K562 (cell line): ENCODE measurements around the gene ITPRIPL2. TPM values are rescaled to one million over a fixed set of nuclear protein-coding genes. Genes with fewer than 3 reads are reported as not detected.

ENCODE experiments used
- ADNP ChIP-seq: fragments of 200-800 bp; sonication (Bioruptor generic); IDR thresholded peaks from 2 replicates; pipeline ENCODE4 v1.6.1; 2016; ENCODE audit warnings: missing genetic modification characterization, missing compliant biosample characterization
- BCL6 ChIP-seq: fragments of 250-450 bp; sonication (Bioruptor Pico); IDR thresholded peaks from 2 replicates; pipeline ENCODE4 v1.4.0; 2020
- BCLAF1 ChIP-seq, 2 experiments: fragments of 450-650 bp in 1 of 2; IDR thresholded peaks; 2 replicates each; pipeline ENCODE4 v1.6.1; 2011 to 2017; ENCODE audit warnings: low read depth in 2 of 2, antibody characterized with exemption in 1 of 2, borderline replicate concordance in 1 of 2, low read length in 1 of 2, mild to moderate bottlenecking in 1 of 2, mixed read lengths in 1 of 2; ENCODE audit not compliant: control insufficient read depth in 1 of 2
- BRD9 ChIP-seq: fragments of 450-650 bp; IDR thresholded peaks from 2 replicates; pipeline ENCODE4 v1.6.1; 2018; ENCODE audit warnings: low read depth; ENCODE audit not compliant: partially characterized antibody
- FOS ChIP-seq: IDR thresholded peaks from 3 replicates; pipeline ENCODE4 v1.6.1; 2011; ENCODE audit not compliant: insufficient read length; ENCODE audit errors: extremely low read depth
- POLR2AphosphoS5 ChIP-seq: IDR thresholded peaks from 2 replicates; pipeline ENCODE4 v1.6.1; 2011; ENCODE audit warnings: mild to moderate bottlenecking, low read depth, low read length, moderate library complexity; ENCODE audit not compliant: control insufficient read depth, insufficient read depth
- PRDM10 ChIP-seq: fragments of 450-650 bp; IDR thresholded peaks from 2 replicates; pipeline ENCODE4 v1.6.1; 2018; ENCODE audit not compliant: partially characterized antibody
- SLC30A9 ChIP-seq: fragments of 250-450 bp; sonication (Bioruptor Pico); IDR thresholded peaks from 2 replicates; pipeline ENCODE4 v1.8.0; 2022; ENCODE audit warnings: mild to moderate bottlenecking, moderate library complexity
- STAT6 ChIP-seq: sonication (generic); formaldehyde crosslinking; IDR thresholded peaks from 2 replicates; pipeline ENCODE4 v1.8.1; 2023; ENCODE audit warnings: mild to moderate bottlenecking, missing genetic modification reagents
- UBTF ChIP-seq, 2 experiments: IDR thresholded peaks; 2 replicates each; pipeline ENCODE4 v1.6.1; 2012; ENCODE audit warnings: improper control_type of control experiment in 2 of 2, low read depth in 2 of 2, low read length in 2 of 2, borderline replicate concordance in 1 of 2
- ZNF134 ChIP-seq: fragments of 250-450 bp; sonication (Bioruptor Pico); conservative IDR thresholded peaks from 2 replicates; pipeline ENCODE4 v1.4.0; 2020
- ZNF347 ChIP-seq: fragments of 450-650 bp; formaldehyde crosslinking; IDR thresholded peaks from 2 replicates; pipeline ENCODE4 v1.4.0; 2020; ENCODE audit warnings: low read depth, mild to moderate bottlenecking, moderate library complexity
- ZNF764 ChIP-seq: fragments of 250-450 bp; sonication (Bioruptor Pico); IDR thresholded peaks from 2 replicates; pipeline ENCODE4 v1.4.0; 2020; ENCODE audit warnings: low read depth, mild to moderate bottlenecking, moderate library complexity
- ZNF77 ChIP-seq: fragments of 250-450 bp; sonication (Bioruptor Pico); IDR thresholded peaks from 2 replicates; pipeline ENCODE4 v1.5.0; 2020
- polyA plus RNA-seq, 8 experiments: library from polyadenylated mRNA; depleted of rRNA in 4 of 8; stranded (reverse) in 5 of 8; unstranded in 3 of 8; fragments of >200 nt; fragmentation: Nextera tagmentation in 2 of 8; fragmentation: Illumina TruSeq in 1 of 8; extraction: Ambion mirVana in 2 of 8; extraction: Trizol in 1 of 8; gene quantifications; 2 replicates each; pipeline versions ENCODE4 v1.2.1 to v1.2.3, GENCODE V29; 2011 to 2014; ENCODE audit warnings: inconsistent platforms in 1 of 8, missing spikeins in 1 of 8
- total RNA-seq, 7 experiments: library from RNA; depleted of rRNA in 6 of 7; stranded (reverse); fragments of >200 nt in 6 of 7; fragmentation: Illumina TruSeq in 2 of 7; extraction: Trizol in 2 of 7; gene quantifications; 2 replicates each; pipeline versions ENCODE4 v1.2.1 to v1.2.3, GENCODE V29; 2011 to 2021; ENCODE audit warnings: low replicate concordance in 1 of 7

ITPRIPL2 gene
- total and polyA plus RNA-seq, 9 of the 15 experiments (the other 6 are each of a cell fraction or from before 2014, with no cell fraction given), result 0.04 to 2.2 (median 0.58) TPM

- no peak for TF ChIP-seq ZNF134 (CRISPR knock-in tag)
- no peak for TF ChIP-seq BCLAF1 (IDR thresholded peaks at IDR 0.05; ENCODE audit: borderline replicate concordance in 1 of 2, control insufficient read depth in 1 of 2, low read depth in 2 of 2, low read length in 1 of 2)
- no peak for TF ChIP-seq FOS
- peak; percentile 64; the same call in 1 of the 2 replicates for TF ChIP-seq STAT6 (CRISPR knock-in tag)
- no peak for TF ChIP-seq POLR2AphosphoS5
- TF ChIP-seq PRDM10, result no peak
- no peak for TF ChIP-seq BRD9
- TF ChIP-seq ADNP, result no peak; the same call in 1 of the 2 replicates
- TF ChIP-seq BCL6 (CRISPR knock-in tag), result no peak
- no peak for TF ChIP-seq ZNF764 (CRISPR knock-in tag)
- no peak for TF ChIP-seq ZNF347 (CRISPR knock-in tag)
- TF ChIP-seq UBTF (IDR thresholded peaks at IDR 0.05; ENCODE audit: borderline replicate concordance in 1 of 2, low read depth in 2 of 2, low read length in 2 of 2), result 0 out of 4 replicates have a peak, but pooled peaks of 1 of the 2 experiments have one; percentile 45
- no peak for TF ChIP-seq SLC30A9 (CRISPR knock-in tag)
- no peak for TF ChIP-seq ZNF77 (CRISPR knock-in tag)
Measured at GRCh38 chr16:19086322-19087199, 27.2 kb upstream of the ITPRIPL2 start (continued).
